NCI-H69 (cell line): ENCODE results near the gene RER1.

Source experiments
- DNase-seq: peaks from one replicate; lab custom pipeline; 2025; lab: John Stamatoyannopoulos, UW

The RER1 gene

DNA sequence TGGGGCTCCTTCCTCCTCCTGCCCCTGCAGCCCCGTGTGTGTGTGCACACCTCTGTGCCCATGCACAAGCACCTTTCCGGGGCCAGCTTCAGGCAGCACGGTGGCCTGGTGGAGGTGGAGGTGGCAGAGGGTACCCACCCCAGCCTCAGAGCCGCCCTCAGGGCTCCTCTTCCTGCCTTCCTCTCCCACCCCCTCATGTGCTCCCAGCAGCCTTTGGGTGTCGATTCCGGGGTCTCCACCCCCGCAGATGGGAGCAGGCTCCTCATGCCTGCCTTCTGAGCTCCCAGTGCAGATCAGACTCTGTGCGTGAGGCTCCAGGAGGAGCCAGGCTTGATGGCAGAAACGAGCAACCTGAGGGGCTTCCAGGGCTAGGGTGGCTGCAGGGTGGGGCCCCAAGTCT is 55.2 kb downstream of the RER1 start:
- no peak for DNase-seq

DNA sequence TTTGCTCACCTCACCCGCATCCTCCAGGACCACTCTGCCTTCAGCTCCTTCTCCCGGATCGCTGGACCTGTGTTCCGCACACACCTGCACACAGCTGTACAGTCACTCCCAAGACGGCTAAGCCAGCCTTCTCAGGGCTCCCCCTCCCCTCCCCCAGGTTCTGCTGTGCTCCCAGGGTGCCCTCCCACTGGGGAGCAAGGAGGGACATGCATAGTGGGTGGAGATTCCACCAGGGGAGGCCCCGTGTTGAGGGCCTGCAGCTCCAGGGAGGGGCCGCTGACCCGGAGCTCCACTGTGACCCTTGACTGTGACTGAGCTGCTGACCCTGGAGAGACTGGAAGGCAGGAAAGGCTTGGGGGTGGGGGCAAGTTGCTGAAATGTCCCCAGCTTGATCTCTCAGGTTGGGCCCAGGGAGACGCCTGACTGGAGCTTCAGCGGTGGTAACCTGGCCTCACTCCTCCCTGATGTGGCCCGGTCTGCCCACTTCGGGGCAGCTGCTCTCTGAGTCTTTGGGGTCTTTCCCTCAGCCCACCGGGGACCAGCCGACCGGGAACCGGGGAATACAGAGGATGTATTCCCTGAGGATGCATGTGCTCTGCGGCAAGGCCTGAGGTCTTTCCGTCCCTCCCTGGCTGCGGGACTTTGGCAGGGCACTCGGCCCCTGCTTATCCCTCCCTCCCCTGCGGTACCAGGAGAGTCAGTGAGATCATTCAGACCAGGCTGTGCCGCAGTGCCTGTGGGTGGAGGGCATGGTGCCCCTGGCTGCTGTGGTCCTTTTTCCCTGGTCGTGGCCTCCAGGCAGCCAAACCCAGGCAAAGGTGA is 55.8 kb downstream of the RER1 start:
- no peak for DNase-seq

DNA sequence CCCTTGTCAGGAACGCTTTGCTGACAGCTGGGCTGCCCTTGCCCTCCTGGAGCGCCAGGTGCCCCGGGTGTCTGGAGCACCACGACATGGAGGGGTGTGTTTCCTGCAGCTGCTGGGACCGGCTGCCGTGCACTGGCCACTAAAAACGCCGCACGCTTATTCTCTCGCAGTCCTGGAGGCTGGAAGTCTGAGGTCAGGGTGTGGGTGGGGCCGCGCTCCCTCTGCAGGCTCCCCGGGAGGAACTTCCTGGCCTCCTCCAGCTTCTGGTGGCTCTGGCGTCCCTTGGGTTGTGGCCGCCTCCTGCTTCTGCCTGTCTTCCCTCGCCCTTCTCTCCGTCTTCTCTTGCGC is 56.4 kb downstream of the RER1 start:
- no peak for DNase-seq

- DNase-seq, result no peak
Observed at GRCh38 chr1:2449636-2450454, 58.2 kb downstream of the RER1 start.

GRCh38 chr1:2451741-2452140 is 60.1 kb downstream of the RER1 start:
- DNase-seq, result no peak

GRCh38 chr1:2452201-2452931 is 60.7 kb downstream of the RER1 start:
- peak; percentile 16 for DNase-seq

DNA sequence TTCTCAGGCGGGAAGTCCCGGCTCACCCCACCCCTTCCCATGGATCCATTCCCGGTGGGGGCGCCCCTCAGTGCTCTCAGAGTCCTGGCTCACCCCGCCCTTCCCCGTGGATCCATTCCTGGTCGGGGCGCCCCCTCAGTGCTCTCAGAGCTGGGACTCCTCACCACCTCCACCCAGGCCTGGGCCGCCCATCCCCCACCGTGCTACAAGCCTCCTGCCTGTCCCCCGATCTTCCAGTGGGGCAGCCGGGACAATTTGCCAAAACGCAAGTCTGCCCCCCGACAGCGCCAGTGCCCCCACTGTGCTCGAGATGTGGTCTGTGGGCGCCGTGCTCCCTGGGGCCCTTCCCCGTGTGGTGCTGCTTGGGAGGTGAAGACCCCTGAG is 61.3 kb downstream of the RER1 start:
- DNase-seq, result no peak

DNA sequence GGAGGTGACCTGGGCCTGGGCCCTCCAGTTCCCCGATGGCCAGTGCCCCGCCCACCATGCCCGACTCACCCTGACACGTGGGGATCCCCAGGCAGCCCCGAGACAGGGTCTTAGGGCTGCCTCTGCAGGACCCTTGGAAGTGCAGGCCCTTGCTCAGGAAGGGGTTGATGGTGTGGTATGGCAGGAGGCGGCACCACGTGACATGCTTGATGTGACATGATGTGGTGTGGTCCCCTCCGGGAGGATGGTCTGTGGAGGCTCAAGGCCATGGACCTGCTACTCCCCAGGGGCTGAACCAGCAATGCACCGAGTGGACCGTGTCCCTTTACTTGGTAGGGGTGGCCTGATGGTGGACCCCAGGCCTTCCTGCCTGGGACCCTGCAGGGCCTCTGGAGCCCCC is 62.6 kb downstream of the RER1 start:
- no peak for DNase-seq
